Karpas-422 (cell line): Measurements from ENCODE around the gene HIP1. TPM values are rescaled to one million over a fixed set of nuclear protein-coding genes. Genes with fewer than 3 reads are reported as not detected.

Source experiments
- DNase-seq: peaks from one replicate; pipeline ENCODE4 v3.0.0-alpha.2; 2015
- H2AFZ ChIP-seq: fragments of 200-600 bp; sonication (generic); 2 replicates; pipeline ENCODE4 v1.6.1; 2014; ENCODE audit warnings: antibody characterized with exemption, low read length, mixed read lengths
- H3K27ac ChIP-seq: fragments of 200-600 bp; sonication (generic); 2 replicates; pipeline ENCODE4 v1.5.1; 2014; ENCODE audit warnings: mild to moderate bottlenecking, low read length, moderate library complexity
- H3K27me3 ChIP-seq: fragments of 200-600 bp; sonication (generic); 2 replicates; pipeline ENCODE4 v1.6.1; 2014; ENCODE audit warnings: low read length, mixed read lengths
- H3K36me3 ChIP-seq: fragments of 200-600 bp; sonication (generic); 2 replicates; pipeline ENCODE4 v1.6.1; 2014; ENCODE audit warnings: low read length, mixed read lengths; ENCODE audit not compliant: insufficient read depth
- H3K4me1 ChIP-seq: fragments of 200-600 bp; sonication (generic); 2 replicates; pipeline ENCODE4 v1.6.1; 2014; ENCODE audit warnings: mild to moderate bottlenecking, low read length, mixed read lengths
- H3K4me2 ChIP-seq: fragments of 200-600 bp; sonication (generic); 2 replicates; pipeline ENCODE4 v1.6.1; 2014; ENCODE audit warnings: low read length, low read depth, mild to moderate bottlenecking; ENCODE audit not compliant: poor library complexity, severe bottlenecking
- H3K4me3 ChIP-seq: fragments of 200-600 bp; sonication (generic); 2 replicates; pipeline ENCODE4 v1.5.1; 2014; ENCODE audit warnings: mild to moderate bottlenecking, antibody characterized with exemption, low read length, mixed read lengths
- H3K79me2 ChIP-seq: fragments of 200-600 bp; sonication (generic); 2 replicates; pipeline ENCODE4 v1.6.1; 2014; ENCODE audit warnings: mild to moderate bottlenecking, low read length, mixed read lengths
- H3K9ac ChIP-seq: fragments of 200-600 bp; sonication (generic); 2 replicates; pipeline ENCODE4 v1.6.0; 2014; ENCODE audit warnings: low read length
- H3K9me2 ChIP-seq: fragments of 200-600 bp; sonication (generic), shearing (Covaris generic); replicated peaks from 2 replicates; pipeline ENCODE4 v1.6.0; 2014; ENCODE audit warnings: mild to moderate bottlenecking, low read length, moderate library complexity; ENCODE audit not compliant: insufficient read depth
- H3K9me3 ChIP-seq: fragments of 300-700, 200-600 bp; sonication (generic); 2 replicates; pipeline ENCODE4 v1.6.1; 2014; ENCODE audit warnings: low read length, mixed read lengths
- H4K20me1 ChIP-seq: fragments of 200-600 bp; sonication (generic); 2 replicates; pipeline ENCODE4 v1.6.1; 2014; ENCODE audit warnings: mild to moderate bottlenecking, antibody characterized with exemption, low read length, low read depth; ENCODE audit not compliant: insufficient read depth
- total RNA-seq: library from RNA; depleted of rRNA; stranded (reverse); fragments of >200 nt; shearing (Covaris generic); gene quantifications from 2 replicates; pipeline ENCODE4 v1.2.3, GENCODE V29; 2014; ENCODE audit warnings: low replicate concordance

HIP1 gene
- total RNA-seq, 1 experiment from 2014 or later = 0.34 TPM

- Histone ChIP-seq H3K9me3 (no peaks in the 10 kb centered on the region), H3K4me2 (no peak overlapping the region), H3K4me3 (no peak overlapping the region), H3K36me3 (no peaks in the 10 kb centered on the region), H3K27ac (no peak overlapping the region), H3K79me2 (no peaks in the 10 kb centered on the region), H3K4me1 (no peaks in the 10 kb centered on the region), H3K9ac (no peak overlapping the region), H3K9me2 (no peaks in the 10 kb centered on the region), H4K20me1 (no peaks in the 10 kb centered on the region), H3K27me3 (no peaks in the 10 kb centered on the region), H2AFZ (no peak overlapping the region)
- DNase-seq = no peak
These were observed 147.1 kb downstream of the HIP1 start for GRCh38 chr7:75591467-75592255.

DNA sequence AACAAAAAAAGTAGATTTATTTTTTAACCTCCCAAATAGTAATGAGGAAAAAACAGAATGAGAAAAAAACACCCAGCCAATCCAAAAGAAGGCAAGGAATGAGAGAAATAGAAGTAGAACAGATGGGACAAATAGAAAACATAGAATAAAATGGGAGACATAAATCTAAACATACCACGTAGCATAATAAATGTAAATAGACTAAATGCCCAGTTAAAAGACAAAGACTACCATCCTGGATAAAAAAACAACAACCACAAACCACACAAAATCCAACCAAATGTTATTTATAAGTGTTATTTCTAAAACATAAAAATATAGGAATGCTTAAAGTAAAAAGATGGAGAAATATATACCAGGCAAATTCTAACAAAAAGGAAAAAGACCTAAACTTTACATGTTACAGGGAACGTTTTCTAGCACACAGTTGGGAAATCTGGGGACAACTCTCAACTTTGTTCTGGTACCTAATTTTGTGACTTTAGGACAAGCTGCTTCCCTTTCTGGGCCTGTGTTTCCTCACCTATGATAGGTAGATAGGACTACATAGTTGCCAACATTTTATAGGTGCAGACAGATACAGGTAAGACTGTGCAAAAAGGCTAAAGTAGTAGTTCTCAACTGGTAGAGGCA, 148.3 kb downstream of the HIP1 start:
- Histone ChIP-seq H3K36me3 (no peaks in the 10 kb centered on the region), H3K4me3 (no peak overlapping the region), H3K79me2 (no peaks in the 10 kb centered on the region), H3K9ac (no peak overlapping the region), H3K4me1 (no peaks in the 10 kb centered on the region), H2AFZ (no peak overlapping the region), H4K20me1 (no peaks in the 10 kb centered on the region), H3K9me2 (no peaks in the 10 kb centered on the region), H3K27ac (no peak overlapping the region), H3K4me2 (no peak overlapping the region), H3K27me3 (no peaks in the 10 kb centered on the region), H3K9me3 (no peaks in the 10 kb centered on the region)
- DNase-seq = no peak

DNA sequence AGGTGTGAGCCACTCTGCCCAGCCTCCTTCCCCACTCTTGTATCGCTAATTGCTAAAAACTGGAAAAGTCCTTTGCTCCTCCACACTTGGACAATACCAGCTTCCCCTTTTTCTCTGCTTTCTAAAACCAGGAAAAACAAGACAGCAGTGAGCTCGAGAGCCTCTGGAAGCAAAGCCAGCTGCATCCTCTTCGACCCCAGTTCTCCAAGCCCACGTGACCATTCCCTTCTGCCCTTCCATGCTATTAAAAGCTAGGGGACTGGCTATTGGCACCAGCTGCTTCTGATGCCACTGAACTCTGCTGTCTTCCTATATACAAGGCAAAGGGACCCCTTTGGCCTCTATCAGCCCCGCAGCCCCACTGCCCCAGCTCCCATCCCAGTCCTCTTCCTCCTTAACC, 154.4 kb downstream of the HIP1 start:
- H4K20me1 ChIP-seq = no peaks in the 10 kb centered on the region
- H3K27ac ChIP-seq = no peak overlapping the region
- H3K4me2 ChIP-seq = no peak overlapping the region
- H2AFZ ChIP-seq = no peak overlapping the region
- no peaks in the 10 kb centered on the region for H3K36me3 ChIP-seq
- H3K27me3 ChIP-seq = no peaks in the 10 kb centered on the region
- no peaks in the 10 kb centered on the region for H3K79me2 ChIP-seq
- no peak overlapping the region for H3K4me3 ChIP-seq
- no peaks in the 10 kb centered on the region for H3K9me2 ChIP-seq
- no peak overlapping the region for H3K9ac ChIP-seq
- no peak for DNase-seq
- no peaks in the 10 kb centered on the region for H3K4me1 ChIP-seq
- no peaks in the 10 kb centered on the region for H3K9me3 ChIP-seq

GRCh38 chr7:75583255-75583654, 155.5 kb downstream of the HIP1 start:
- Histone ChIP-seq H3K27ac (no peak overlapping the region), H3K9me2 (no peaks in the 10 kb centered on the region), H3K4me3 (no peak overlapping the region), H2AFZ (no peak overlapping the region), H3K27me3 (no peaks in the 10 kb centered on the region), H3K4me2 (no peak overlapping the region), H3K9me3 (no peaks in the 10 kb centered on the region), H3K36me3 (no peaks in the 10 kb centered on the region), H3K9ac (no peak overlapping the region), H3K4me1 (no peaks in the 10 kb centered on the region), H4K20me1 (no peaks in the 10 kb centered on the region), H3K79me2 (no peaks in the 10 kb centered on the region)
- no peak for DNase-seq

DNA sequence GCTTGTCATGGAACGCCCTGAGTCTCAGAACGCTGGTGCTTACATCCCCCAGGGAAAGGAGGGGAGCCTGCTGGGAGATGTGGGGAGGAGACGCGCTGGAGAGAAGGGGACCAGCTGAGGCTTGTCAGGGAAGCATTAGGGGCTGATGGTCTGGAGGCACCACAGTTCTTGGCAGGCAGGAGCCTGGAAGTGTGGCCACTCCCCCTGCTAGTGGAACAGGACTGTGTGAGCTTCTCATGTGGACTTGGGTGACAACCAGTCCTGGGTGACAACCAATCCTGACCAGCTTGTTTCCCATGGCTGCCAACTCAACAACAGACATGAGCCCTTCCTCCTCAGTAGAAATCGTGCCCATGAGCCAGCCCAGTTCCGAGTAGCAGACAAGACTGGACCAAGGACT, 158.8 kb downstream of the HIP1 start:
- Histone ChIP-seq H3K27ac (no peak overlapping the region), H3K79me2 (no peaks in the 10 kb centered on the region), H4K20me1 (no peaks in the 10 kb centered on the region), H3K4me1 (no peaks in the 10 kb centered on the region), H3K36me3 (no peaks in the 10 kb centered on the region), H3K4me3 (no peak overlapping the region), H3K4me2 (no peak overlapping the region), H3K9me2 (no peaks in the 10 kb centered on the region), H2AFZ (no peak overlapping the region), H3K9me3 (no peaks in the 10 kb centered on the region), H3K27me3 (no peaks in the 10 kb centered on the region), H3K9ac (no peak overlapping the region)
- no peak for DNase-seq

GRCh38 chr7:75578081-75578480, 160.7 kb downstream of the HIP1 start:
- H2AFZ ChIP-seq = no peak overlapping the region
- H3K4me2 ChIP-seq = no peak overlapping the region
- no peaks in the 10 kb centered on the region for H3K9me2 ChIP-seq
- H3K27me3 ChIP-seq = no peaks in the 10 kb centered on the region
- no peaks in the 10 kb centered on the region for H3K36me3 ChIP-seq
- H3K27ac ChIP-seq = no peak overlapping the region
- H3K9me3 ChIP-seq = no peaks in the 10 kb centered on the region
- H3K9ac ChIP-seq = no peak overlapping the region
- H3K4me3 ChIP-seq = no peak overlapping the region
- no peak for DNase-seq
- no peaks in the 10 kb centered on the region for H3K79me2 ChIP-seq
- no peaks in the 10 kb centered on the region for H3K4me1 ChIP-seq
- H4K20me1 ChIP-seq = no peaks in the 10 kb centered on the region

GRCh38 chr7:75575488-75576121, 163.1 kb downstream of the HIP1 start:
- H3K9me3 ChIP-seq = no peaks in the 10 kb centered on the region
- no peaks in the 10 kb centered on the region for H3K4me1 ChIP-seq
- H3K9ac ChIP-seq = no peak overlapping the region
- no peak for DNase-seq
- H3K36me3 ChIP-seq = no peaks in the 10 kb centered on the region
- no peak overlapping the region for H3K4me3 ChIP-seq
- no peaks in the 10 kb centered on the region for H3K9me2 ChIP-seq
- no peak overlapping the region for H2AFZ ChIP-seq
- H3K4me2 ChIP-seq = no peak overlapping the region
- no peak overlapping the region for H3K27ac ChIP-seq
- H3K79me2 ChIP-seq = no peaks in the 10 kb centered on the region
- no peaks in the 10 kb centered on the region for H4K20me1 ChIP-seq
- no peaks in the 10 kb centered on the region for H3K27me3 ChIP-seq

- DNase-seq = no peak
- Histone ChIP-seq H3K79me2 (no peaks in the 10 kb centered on the region), H3K9ac (no peak overlapping the region), H3K36me3 (no peaks in the 10 kb centered on the region), H3K27ac (no peak overlapping the region), H3K9me2 (no peaks in the 10 kb centered on the region), H3K27me3 (no peaks in the 10 kb centered on the region), H3K4me2 (no peak overlapping the region), H3K4me3 (no peak overlapping the region), H4K20me1 (no peaks in the 10 kb centered on the region), H3K9me3 (no peaks in the 10 kb centered on the region), H2AFZ (no peak overlapping the region), H3K4me1 (no peaks in the 10 kb centered on the region)
These were observed 165.2 kb downstream of the HIP1 start for GRCh38 chr7:75573477-75574019.
